Activated CD4-positive, alpha-beta T cell treated with anti-CD3 and anti-CD28 coated beads for 48 hours (primary cell): Measurements from ENCODE around the gene ZNF550.
A peak's percentile ranks its signal among the peaks of the same experiment; 100 is the strongest.
"Not testable (repeated sequence)": the region's sequence is repeated elsewhere in the genome, so short reads cannot be mapped to it uniquely, and the experiment has no call there.

ENCODE experiments used
- DNase-seq: peaks from one replicate; pipeline ENCODE4 v3.0.0-alpha.2; 2020

ZNF550 gene

DNA sequence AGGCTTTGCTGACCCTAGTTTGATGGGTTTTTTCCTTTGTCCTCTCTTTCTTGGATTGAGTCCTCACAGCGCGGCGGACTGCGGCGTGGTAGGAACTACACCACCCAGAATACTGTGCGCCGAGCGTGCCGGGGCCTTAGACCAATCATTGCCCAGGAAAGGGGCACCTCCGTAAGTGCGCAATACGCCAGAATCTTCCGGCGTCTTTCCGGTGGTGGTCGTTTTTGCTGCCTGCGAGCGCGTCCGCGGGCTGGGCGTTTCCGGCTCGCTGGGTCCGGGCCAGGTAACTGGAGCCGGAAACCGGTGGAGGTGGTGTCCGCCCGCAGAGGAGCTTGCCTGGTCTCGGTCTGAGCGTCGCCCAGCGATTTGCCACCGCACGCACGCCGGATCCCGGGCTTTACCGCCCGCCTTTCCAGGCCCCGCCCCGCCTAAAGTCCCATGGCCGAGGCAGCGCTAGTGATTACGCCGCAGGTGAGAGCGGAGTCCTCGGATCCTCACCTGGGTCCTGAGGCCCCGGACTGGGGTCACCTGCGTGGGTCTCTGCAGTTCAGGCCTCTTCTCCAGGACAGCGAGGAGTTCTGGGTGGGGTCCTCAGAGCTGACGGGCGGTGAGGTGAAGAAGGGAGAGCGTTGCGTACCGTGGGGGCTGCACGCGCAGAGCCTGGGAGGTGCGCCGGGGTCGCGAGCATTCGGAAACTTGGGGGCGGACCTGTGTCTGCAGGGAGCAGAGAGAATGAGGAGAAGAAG lies 32.4 kb downstream of the ZNF550 start, which contains the start of gene ZNF549:
Gene ZNF549, plus strand, starts transcription at position 221 of the 746 bp plus-strand sequence. Its CDS starts 218 bp downstream, at position 439.
- peak; percentile 93 for DNase-seq

- DNase-seq: not testable (repeated sequence)
These were observed 41.6 kb downstream of the ZNF550 start for GRCh38 chr19:57518021-57518420.

DNA sequence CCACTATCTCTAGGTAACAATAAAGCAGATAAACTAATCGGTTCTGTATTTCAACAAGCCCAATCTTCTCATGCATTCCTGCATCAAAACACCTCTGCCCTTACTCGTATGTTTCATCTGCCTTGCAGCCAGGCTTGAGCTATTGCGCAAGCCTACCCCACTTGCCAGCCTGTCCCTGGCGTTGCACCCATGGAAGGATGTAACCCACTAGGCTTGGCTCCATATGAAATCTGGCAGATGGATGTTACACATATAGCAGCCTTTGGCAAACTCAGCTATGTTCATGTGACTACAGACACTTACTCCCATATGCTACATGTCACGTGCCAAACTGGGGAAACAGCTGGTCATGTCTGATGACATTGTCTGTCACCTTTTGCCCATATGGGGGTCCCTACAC lies 44.4 kb downstream of the ZNF550 start:
- no peak for DNase-seq

DNA sequence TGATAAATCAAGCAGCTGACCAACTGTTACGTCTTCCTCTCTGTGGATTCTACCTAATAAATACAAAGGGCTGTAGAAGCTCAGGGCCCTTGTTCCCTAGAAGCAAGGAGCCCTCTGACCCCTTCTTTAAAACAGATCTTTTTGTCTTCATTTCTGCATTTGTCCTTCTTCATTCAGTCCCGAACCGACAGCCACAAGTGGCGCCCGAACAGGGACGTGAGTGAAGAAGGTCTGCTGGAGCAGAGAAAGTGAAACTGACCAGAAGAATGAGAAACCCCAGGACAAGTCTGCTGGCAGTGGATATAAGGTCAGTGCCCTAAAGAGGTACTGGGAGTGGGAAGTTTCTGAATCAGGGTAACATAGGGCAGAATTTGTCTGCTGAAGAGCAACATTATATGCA lies 46.8 kb downstream of the ZNF550 start:
- peak; percentile 14 for DNase-seq

DNA sequence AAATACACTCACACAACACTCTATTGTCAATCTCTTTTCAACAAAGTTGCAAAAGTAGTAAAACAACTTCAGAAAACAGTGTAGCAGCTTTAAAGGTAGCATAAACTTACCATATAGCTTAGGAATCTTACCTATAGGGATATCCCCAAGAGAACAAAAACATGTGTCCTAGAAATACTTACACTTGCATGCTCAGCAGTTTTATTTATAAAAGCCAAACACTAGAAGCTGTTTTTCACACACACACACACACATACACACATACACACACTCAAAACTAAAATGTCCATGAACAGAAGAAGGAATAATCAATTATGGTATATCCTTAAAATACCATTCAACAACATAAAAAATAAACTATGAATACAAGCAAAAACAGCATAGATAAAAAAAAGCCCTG lies 48.2 kb downstream of the ZNF550 start:
- DNase-seq: no peak

GRCh38 chr19:57506163-57506562 lies 53.5 kb downstream of the ZNF550 start:
- no peak for DNase-seq

GRCh38 chr19:57500400-57500799 lies 59.3 kb downstream of the ZNF550 start:
- not testable (repeated sequence) for DNase-seq

- DNase-seq: peak; percentile 97
These were observed 59.8 kb downstream of the ZNF550 start, which contains the start of gene ZNF773 for GRCh38 chr19:57499680-57500395. ZNF773 (plus strand) TSS chr19:57499938; CDS start chr19:57500081, 143 bp downstream.

GRCh38 chr19:57499332-57499679 lies 60.4 kb downstream of the ZNF550 start:
- not testable (repeated sequence) for DNase-seq

DNA sequence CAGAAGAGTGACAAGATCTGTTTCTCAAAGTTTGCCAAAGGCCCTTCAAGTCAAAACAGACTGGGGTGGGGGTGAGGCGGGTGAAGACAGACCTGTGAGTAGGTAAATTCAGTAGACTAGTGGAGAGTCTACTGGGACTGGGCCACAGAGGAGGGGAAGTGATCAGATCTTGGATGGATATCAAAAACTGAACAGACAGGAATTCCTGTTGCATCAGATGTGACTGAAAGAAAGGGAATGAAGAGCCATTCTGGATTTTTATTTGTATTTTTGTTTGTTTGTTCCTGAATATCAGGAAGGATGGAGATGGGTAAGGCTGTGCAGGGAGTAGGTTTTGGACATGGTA lies 71.4 kb downstream of the ZNF550 start:
- DNase-seq: not testable (repeated sequence)

- DNase-seq: peak; percentile 95
These were observed 72.0 kb downstream of the ZNF550 start, which contains the start of gene ZNF419 for GRCh38 chr19:57487477-57488298. ZNF419 (plus strand) TSS chr19:57487750; CDS start chr19:57487951, 201 bp downstream.
